Cardiac fibroblast (primary cell): ENCODE measurements around the gene STMN3.
"Not testable (repeated sequence)": the region's sequence is repeated elsewhere in the genome, so short reads cannot be mapped to it uniquely, and the experiment has no call there.

Experiments
- DNase-seq, 2 donors: peaks; one replicate each; pipeline versions ENCODE4 v3.0.0 to v3.0.0-alpha.2; 2010; ENCODE audit warnings: low read depth in 2 of 2
- H3K4me3 ChIP-seq, 2 donors: replicated peaks in 1 of 2; 1 replicate in 1 of 2; 2 replicates in 1 of 2; pipeline ENCODE4 v1.5.1; 2011; ENCODE audit warnings: low read depth in 2 of 2, low read length in 2 of 2, mild to moderate bottlenecking in 2 of 2, moderate library complexity in 1 of 2
- TF ChIP-seq, protein P1 (sequence below): IDR thresholded peaks from one replicate; pipeline ENCODE4 v1.5.1; 2011; ENCODE audit warnings: low read depth, mild to moderate bottlenecking, low read length, inconsistent platforms

STMN3 gene

DNA sequence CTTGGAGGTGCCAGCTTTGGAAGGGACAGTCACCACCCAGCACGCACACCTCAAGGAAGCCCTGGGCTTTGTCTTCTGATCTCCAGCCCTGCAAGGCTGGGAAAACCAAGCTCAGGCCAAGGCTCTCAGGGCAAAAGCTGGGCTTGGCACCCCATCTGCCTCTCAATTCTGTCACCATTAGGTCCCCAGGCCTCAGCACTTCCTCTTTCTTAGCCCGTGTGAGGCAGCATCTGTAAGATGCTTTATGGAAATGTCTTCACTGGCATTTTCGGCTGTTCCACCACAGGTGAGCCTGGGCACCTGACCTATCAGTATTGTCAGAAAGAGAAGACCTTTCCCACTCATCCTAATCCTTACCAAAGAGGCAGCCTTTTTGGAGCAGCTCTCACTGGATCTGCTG is 50.9 kb downstream of the STMN3 start:
- DNase-seq: no peak
- TF ChIP-seq, protein P1, sequence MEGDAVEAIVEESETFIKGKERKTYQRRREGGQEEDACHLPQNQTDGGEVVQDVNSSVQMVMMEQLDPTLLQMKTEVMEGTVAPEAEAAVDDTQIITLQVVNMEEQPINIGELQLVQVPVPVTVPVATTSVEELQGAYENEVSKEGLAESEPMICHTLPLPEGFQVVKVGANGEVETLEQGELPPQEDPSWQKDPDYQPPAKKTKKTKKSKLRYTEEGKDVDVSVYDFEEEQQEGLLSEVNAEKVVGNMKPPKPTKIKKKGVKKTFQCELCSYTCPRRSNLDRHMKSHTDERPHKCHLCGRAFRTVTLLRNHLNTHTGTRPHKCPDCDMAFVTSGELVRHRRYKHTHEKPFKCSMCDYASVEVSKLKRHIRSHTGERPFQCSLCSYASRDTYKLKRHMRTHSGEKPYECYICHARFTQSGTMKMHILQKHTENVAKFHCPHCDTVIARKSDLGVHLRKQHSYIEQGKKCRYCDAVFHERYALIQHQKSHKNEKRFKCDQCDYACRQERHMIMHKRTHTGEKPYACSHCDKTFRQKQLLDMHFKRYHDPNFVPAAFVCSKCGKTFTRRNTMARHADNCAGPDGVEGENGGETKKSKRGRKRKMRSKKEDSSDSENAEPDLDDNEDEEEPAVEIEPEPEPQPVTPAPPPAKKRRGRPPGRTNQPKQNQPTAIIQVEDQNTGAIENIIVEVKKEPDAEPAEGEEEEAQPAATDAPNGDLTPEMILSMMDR: no peak

DNA sequence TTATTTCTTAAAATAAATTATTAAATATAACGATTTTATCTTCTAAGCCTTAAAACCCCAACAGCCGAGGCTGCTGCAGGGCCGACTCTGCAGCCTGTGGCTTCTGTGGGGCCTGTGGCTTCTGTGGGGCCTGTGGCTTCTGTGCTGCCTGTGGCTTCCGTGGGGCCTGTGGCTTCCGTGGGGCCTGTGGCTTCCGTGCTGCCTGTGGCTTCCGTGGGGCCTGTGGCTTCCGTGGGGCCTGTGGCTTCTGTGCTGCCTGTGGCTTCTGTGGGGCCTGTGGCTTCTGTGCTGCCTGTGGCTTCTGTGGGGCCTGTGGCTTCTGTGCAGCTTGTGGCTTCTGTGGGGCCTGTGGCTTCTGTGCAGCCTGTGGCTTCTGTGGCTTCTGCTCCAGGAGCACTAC is 51.5 kb downstream of the STMN3 start:
- DNase-seq: not testable (repeated sequence)

More for the DNA sequence above, 50.9 kb downstream of the STMN3 start:
- no peak overlapping the region for H3K4me3 ChIP-seq

DNA sequence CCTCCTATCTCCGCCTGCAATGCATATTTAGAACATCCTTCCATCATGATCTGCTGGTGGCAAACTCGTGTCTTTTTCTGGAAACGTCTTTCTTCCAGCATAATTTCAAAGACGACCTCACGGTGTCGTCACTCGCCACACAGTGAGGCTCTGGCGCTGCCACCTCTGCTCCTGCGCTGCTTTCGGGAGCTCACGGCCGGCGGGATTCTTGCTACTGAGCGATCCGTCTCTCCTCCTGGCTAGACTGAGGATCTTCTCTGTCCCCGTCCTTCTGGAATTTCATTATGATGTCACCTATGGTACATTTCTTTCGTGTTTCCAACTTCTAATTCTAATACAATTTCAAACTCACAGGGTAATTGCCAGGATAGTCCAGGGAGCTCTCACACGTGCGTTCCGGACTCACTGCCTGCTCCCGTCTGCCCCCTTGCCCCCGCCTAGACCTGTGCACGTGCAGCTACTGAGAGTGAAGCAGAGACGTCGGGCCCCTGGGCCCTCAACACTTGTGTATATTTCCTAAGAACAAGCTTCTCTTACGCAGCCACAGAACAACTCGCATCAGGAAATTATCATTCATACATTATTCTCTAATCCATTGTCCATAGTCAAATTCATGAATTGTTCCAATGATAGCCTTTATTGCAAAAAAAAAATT is 53.7 kb downstream of the STMN3 start:
- no peak for DNase-seq
- TF ChIP-seq, protein P1: no peak
- H3K4me3 ChIP-seq: no peak overlapping the region

More for the DNA sequence above, 51.5 kb downstream of the STMN3 start:
- not testable (repeated sequence) for H3K4me3 ChIP-seq

DNA sequence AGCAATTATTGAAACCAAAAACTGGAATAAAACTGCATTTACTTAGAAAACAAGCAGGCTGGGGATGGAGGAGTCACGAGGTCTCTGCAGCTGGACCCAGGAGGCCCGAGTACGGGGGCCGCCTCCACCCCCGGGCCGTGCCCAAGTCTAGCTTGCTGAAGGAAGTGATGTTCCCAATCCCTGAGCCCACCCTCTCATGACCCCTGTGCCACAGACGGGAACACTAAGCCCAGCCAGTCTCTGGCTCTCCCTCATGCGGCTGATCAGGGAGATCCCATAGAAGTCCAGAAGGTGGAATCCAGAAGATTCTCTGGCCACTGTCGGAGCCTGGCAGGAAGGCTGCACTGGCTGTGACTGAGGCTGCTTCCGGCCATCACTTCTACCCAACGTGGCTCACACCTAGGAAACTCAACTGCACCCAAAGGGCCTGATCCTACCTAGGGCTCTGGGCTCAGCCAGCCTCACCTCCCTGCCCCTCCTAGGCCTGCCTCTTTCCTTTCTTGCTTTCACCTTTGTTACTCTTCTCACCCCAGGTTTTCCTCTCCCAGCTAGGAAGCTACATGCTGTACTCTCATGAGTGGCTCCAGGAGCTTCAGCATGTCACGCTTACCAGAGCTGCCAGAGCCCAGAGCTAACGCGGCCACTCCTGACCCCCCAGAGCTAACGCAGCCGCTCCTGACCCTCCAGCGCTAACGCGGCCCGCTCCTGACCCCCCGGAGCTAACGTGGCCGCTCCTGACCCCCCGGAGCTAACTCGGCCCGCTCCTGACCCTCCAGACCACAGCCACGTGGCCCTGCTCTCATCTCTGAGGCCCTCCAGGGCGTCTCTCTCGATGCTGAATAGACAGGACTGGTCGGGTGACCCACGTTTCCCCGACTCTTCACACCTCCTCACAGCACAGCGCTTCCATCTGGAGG is 54.5 kb downstream of the STMN3 start:
- no peak for DNase-seq
- TF ChIP-seq, protein P1: no peak
- no peak overlapping the region for H3K4me3 ChIP-seq

DNA sequence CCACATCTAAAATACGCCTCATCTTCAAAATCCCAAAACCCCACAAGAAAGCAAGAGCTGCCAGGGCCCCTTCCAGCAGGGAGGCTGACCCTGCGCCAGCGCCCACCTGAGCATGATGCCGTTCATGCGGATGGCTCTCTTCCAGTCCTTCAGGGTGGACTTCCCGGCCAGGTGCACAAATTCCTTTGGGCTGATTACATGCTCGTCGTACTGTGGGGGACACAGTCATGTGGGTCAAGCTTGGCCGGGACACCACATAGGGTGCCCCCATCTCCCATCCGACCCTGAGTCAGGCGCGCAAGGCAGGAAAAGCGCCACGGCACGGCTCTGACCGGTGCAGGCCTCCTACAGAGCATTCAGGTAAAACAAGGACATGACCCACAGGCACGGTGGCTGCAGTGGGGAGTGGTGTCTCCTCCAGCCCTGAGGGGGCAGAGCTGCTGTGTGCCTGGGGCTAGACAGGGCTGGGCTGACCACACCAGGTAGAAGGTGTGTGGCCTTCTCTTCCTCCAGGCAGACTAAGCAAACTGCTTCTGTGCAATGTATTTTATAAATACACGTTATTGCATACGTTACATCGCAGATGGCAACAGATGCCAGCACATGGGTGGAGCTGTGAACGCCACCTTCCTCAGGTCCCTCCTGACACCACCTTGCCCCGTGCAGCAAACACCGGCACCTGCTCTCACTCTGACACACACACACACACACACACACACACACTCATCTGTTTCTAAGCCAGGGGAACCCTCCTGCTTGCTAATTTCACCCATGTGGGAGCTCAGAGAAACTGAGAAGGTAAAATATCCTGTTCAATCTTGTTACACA is 55.4 kb downstream of the STMN3 start:
- TF ChIP-seq, protein P1: no peak
- no peak for DNase-seq
- H3K4me3 ChIP-seq: no peak overlapping the region

DNA sequence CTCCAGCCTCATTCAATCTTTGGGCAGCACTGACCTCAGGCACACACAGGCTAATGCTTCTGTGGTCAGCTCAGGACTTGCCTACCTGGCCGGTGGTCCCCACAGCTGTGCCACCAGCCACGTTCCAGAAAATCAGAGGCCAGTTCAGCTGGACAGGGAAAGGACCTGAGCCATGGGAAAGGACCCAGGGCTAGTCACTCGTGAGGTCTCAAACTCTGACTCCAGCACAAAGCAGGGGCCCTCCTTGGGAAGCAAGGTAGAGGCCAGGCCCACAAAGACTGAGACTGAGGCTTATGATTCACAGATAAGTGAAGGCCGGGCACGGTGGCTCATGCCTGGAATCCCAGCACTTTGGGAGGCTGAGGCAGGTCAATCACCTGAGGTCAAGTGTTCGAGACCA is 56.8 kb downstream of the STMN3 start:
- no peak overlapping the region for H3K4me3 ChIP-seq
- DNase-seq: no peak
- TF ChIP-seq, protein P1: no peak
